Ramos (cell line): Measurements from ENCODE around the gene SCFD2.

Source experiments
- in situ Hi-C: fragments of 300-500 bp; cut with MboI; formaldehyde crosslinking; loops from one replicate; pipeline ENCODE4 v1.14.3; 2022; ENCODE audit warnings: low sequenced_read_pairs; ENCODE audit not compliant: unreplicated experiment

Gene SCFD2

DNA sequence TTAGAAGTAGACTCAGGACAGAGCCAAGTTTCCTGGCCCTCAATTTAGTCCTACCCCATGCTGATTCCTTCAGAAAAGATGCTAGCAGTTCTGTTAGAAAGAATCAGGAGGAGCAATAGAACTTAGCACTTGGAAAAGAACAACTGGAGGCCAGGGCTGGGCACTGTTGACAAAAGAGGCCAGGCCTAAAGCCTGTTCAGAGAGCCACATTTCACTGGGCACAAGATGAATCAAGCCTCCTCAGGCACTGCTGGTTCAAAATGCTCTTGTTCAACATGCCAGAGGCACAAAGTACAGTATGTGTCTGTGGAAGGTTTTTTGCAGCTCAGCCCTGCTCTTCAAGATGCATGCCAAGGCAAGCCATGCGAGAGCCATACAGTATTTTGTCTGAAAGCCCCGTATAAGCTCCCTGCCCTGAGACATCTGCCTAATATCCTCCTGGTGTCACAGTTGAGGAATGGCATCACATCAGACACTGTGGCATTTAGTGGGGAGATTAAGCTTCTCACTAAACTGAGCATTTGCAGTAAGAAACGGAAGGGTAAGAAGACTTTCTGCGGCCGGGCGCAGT, 450.0 kb downstream of the SCFD2 start:
- in situ Hi-C loops: no loop called here

DNA sequence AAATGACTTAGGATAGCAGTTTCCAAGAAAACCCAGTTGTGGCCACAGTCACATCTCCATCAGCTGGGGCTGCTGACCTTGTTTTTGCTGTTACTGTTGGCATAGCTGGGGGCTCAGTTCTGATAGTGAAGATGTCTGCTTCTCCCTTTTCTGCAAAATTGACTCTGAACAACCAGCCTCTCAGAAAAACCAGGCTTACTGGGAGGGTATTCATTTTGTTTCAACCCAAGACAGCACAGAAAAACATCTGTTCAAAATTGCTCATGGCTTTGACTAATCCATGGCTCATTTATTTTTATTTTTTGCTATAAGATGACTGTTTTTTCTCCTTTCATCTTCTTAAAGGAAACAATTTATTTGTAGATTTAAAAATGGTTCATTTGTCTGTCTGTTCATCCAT, 450.7 kb downstream of the SCFD2 start:
- in situ Hi-C loops: no loop called here

DNA sequence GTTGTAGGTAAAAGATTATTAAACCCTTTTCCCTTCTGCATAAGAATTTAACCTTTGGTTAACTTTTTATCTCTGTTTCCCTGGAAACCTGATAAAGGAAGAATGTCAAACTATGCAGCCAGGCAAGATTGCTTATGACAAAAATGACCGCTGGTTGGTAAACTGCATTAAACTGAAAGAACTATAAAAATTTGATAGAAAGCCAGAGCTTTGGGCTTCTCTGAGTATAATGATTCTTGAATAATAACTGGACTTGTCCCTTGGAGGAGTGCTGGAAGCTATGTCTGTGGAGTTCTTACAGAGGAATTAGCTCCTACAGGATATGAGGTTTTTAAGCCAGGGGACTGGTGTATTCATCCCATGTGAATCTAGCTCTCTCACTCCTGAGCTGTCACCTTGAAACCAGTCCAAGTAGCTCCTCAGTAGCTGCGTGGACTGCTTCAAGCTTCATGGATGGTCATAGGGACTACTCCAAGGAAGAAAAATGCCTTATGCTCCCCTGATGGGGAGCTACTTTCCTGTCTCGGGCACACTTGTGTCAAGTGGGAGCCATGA, 451.7 kb downstream of the SCFD2 start:
- in situ Hi-C loops: no loop called here

DNA sequence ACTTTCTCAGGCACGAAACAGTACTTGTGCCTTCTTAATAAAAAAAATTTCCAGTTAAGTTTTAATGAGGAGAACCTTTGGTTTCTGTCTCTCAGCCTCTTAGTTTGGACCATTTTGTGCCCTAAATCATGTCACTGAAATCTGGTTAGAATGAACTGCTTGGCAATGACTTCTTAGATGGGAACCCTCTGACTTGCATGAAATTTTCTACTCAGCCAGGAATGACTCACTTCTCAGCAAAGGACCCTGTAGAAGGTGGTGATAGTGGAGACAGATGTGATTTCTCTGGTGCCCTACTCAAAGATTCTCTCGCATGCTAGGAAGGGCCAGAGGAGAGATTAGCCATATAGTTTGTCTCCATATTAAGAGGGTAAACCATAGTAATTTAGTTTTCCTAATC, 453.3 kb downstream of the SCFD2 start:
- in situ Hi-C loops: no loop called here

DNA sequence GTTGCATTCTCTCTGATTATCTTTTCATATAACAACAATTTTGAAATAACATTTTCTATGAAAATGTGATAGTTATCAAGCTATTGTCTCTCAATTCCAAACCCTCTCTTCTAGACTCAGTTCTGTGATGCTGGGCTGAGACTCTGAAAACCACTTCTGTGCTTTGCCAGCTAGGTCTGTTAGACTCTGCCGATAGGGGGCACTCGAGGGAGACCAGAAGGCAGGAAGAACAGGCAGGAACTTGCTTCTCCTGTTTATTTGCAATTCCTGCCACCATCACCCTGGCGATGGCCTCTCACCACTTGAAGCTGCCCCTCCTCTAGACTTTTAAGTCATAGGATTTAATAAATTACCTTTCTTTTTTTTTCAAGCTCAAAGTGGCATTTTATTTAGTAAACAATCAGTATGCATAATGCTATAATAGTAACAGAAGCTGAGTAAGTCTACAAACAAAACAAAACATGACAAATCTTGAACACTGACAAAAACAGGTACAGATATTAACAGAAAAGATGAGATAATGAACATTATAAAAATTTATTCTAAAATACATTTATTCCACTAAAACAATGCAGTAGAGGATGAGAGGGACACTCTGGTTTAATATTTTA, 454.1 kb downstream of the SCFD2 start:
- in situ Hi-C loops: no loop called here

DNA sequence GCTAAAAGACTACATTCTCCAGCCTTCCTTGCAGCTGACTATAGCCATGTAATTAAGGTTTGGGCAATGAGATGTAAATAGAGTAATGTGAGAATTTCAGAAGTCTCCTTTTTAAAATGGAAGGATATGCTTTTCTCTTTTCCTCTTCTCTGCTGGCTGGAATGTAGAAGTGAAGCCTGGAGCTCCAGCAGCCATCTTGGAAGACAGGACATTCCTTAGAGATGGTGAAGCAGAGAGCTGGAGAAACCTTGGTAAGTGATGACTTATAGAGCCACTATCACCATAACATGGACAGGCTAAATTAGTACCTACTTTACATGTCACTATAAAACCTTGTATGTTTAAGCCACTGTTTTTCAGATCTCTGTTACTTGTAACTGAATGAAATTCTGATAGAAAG, 455.7 kb downstream of the SCFD2 start:
- in situ Hi-C loops: no loop called here

DNA sequence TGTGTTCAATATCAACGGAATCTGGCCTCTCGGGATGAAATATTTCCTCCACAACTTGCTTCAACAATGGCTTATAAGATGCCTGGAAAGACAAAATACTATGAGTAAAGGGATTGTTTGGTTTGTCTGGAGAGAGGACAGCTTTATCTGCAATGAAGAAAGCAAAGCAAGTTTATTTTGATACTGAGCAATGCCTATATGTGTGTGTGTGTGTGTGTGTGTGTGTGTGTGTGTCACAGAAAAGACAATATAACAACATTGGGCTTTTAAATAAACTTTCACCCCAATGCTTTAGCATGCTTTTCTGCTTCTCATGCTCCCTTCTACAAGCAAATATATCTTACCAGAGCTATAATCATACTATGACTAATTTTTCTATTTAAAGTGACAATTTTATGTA, 458.4 kb downstream of the SCFD2 start:
- in situ Hi-C loops: no loop called here

DNA sequence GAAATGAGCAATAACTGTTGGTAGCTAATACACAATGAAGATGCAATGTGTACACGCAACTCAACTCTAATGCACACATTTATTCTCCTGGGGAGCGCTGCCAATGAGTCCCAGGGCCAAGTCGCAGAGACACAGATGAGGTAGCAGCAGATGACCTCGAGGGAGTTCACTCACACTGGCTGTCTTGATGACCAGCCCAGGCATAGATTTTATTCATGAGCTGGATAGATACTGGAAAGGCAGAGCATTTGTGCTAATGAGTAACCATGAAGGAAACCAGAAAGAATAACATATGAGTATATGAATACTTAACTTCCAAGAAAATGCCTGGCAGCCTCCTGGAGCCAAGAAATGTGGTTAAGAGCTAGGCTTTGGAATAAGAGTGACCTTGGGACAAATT, 461.4 kb downstream of the SCFD2 start:
- in situ Hi-C loops: no loop called here

DNA sequence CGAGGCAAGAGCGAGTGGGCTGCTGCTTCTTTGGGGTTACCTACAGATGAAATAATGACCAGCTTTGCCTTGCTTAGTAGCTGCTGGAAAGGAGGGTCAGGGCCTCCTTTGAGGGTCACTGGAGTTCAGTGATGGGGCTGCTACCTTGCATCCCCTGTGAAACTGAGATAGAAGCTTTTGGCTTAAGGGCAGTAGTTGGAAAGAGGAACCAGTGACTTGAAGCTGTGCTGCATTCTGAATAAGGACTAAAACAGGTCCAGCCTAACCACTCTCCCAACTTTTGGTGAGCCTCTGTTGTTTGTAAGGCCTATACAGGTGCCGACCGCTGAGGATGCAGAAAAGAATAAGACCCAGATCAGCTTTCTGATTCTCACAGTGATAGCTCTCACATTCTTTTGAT, 462.6 kb downstream of the SCFD2 start:
- in situ Hi-C loops: no loop called here

DNA sequence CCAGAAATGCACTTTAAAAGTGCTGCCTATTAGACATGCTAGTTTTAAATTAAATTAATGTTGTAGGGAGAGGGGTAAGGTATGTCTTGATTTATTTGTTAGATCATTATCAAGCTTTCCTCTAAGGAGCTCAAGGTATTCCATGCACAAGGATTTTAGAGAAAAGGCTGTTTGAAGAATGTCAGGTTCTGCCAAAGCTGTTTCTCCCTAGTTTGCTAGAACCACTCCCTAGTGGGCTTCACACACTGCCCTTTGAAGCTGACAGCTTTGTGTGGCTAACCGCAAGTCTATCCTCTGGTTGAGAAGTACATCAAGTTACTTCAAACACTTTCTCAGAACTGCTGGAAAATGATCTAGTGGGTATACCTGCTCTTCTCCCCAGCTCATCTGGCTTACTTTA, 471.4 kb downstream of the SCFD2 start:
- in situ Hi-C loops: no loop called here

DNA sequence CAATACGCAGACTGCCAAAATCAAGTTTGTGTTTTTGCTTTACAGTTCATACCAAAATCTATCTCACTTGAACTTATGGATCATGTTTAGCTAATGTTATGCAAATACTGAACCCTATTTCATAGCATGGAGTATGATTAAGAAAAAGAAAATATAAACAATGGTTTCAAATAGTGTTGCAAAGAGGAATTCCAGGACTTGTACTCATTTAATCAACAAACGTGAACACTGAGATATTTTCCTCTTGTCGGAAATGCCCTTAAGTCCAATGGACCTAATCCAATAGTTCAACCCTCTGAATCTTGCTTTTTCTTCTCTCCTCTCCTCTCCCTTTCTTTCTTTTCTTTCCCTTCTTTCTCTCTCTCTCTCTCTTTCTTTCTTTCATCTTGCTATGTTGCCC, 473.0 kb downstream of the SCFD2 start:
- in situ Hi-C loops: no loop called here

DNA sequence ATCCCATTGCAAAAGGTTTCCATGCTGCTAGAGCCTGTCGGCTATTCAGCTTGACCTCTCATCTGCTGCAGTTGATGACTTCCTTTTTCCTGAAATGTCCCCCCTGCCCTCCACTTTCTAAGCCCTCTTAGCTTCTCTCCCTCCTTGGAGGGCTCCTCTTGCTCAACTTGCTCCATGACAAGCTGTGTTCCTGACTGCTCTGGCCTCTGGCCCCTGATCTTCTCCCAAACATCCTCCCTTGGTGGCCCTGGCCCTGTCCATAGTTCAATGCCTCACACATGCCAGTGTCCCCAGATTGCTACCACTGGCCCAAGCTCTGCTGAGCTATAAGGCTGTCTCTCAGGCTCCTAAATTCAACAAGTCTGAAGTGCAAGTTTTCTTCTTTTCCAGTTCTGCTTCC, 474.1 kb downstream of the SCFD2 start:
- in situ Hi-C loops: no loop called here

DNA sequence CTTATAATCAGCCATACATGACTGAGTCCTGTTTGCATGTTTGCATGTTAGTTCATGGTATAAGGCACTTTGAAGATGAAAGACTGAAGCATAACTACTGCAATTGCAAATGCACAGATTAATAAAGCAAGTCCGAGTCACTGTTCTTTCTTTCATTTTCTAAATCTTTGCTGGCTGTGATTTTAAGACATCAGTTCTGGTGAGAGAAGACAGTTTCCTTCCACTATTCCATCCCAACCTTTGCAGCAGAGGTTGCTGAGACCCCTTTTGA, 475.4 kb downstream of the SCFD2 start:
- in situ Hi-C loops: no loop called here

DNA sequence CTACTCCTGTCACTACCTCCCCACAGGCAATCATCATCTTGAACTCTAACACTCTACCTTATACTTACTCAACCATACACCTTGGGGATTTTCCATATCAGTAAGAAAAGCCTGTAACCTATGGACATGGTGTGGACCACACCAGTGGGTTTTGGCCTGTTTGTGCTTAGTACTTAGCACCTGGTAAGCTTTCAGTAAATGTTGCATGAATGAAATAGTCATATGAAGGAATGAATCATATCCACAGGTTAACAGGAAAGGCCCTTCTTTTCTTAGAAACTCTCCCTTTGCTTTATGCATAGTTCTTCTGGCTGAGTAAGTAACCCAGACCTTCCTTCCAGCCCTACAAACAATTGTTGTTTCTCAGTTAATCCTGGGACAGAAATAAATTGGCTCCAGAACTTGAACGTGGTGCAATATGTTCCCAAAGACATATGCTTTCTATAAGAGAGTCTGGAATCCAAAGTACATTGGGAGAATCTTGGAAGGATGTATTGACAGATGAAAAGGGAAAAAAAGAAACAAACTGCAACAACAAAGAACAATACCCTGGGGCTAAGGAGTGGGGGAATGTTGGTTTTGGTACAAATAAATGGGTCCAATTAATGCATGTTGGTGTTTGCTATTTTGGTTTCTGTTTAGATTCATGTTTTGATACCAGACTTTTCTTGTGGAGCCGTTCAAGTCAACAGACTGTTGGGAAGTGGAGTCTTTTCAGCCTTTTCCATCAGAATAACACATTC, 475.9 kb downstream of the SCFD2 start:
- in situ Hi-C loops: no loop called here

DNA sequence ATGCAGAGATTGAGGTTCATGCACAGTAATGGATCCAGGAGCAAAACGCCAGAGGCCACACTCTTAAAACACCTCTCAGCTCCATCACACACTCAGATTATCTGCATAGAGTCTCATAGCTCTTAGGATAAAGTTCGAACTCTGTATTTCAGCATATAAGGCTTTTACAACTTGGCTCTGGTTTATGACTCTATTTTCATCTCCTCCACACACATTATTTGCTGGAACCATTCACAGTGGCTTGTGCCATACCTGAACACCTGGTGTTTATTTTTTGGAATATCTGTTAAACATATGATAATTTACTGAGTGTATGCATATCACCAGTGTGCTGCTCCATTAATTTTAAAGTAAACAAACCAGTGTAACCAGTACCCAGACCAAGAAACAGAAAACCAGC, 476.5 kb downstream of the SCFD2 start:
- in situ Hi-C loops: no loop called here

DNA sequence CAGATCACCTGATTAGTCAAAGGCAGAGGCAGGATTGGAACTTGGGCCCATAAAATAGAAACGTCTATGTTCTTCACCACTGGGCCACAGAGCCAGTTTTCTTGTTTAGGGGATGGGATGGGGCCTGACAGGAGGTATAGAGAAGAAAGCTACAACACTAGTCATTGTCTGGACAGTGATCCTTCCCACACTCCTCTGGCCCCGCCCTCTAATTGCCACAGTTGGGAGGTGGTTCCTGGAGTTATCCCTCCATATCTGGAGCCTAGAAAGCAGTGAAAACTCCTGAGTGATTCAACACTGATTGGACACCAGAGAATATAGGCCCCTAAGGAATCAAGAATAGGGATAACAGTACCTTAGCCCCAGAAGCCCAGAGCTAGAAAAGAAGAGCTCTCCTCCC, 480.9 kb downstream of the SCFD2 start:
- in situ Hi-C loops: no loop called here

DNA sequence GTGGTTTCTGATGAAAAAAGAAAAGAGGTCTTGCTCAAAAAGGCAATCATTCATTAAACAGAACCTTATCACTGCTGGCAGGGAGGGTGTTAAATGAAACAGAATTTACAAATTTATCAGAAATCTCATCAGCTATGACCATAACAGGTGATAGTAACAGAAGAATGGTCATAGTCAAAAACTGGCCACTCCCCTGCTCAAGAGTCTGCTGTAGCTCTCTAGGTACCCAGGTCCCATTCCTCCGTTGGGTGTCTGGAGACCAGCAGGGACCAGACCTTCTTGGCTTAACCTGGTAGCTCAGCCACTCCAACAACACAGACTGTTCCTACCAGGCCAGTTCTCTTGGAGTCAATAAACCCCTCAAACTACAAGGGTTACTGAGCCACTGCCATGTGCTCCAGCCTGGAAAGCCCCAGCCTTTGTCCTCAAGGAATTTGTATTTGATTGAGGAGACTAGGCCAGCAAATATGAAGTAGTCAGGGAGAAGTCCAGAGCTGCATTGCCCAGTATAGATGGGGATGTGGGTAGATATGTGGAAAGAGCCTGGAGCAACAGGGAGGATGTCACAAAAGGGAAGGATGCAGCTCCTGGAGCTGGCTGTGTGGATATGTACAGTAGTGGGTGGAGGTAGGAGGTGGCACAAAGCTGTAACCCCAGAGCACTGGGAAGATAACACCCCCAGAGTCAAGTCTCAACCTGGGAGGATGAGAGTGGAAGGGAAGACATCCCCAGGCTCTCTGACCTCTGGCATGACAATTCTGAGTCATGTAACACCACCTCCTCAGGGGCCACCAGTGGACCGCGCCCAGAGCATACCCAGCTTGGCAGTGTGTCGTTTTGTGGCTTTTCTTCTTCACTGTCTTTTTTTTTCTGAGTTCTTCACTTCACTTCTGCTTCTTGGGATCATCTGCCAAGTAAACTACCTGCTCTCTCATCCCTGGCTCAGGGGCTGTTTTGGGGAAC, 481.9 kb downstream of the SCFD2 start:
- in situ Hi-C loops: no loop called here

DNA sequence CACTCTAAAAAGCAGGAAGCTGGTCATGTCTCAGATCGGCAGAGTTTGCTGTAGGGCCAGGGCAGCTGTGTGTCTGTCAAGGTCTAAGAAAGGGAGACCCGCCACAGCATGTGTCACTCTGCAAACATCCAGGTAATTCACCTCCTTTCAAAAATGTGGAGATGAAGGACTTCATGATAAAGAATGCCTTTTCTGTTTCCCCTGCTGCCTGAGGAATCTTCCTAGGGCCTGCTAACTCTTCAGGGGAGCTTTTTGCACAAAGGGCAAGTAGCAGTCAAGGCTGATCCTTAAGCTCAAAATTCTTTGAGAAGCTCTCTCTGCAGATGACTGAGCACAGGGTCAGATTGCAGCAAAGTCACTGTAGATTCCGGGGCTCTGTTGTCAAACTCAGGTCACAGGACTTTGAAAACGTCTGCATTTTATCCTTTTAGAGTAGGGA, 482.7 kb downstream of the SCFD2 start:
- in situ Hi-C loops: no loop called here

DNA sequence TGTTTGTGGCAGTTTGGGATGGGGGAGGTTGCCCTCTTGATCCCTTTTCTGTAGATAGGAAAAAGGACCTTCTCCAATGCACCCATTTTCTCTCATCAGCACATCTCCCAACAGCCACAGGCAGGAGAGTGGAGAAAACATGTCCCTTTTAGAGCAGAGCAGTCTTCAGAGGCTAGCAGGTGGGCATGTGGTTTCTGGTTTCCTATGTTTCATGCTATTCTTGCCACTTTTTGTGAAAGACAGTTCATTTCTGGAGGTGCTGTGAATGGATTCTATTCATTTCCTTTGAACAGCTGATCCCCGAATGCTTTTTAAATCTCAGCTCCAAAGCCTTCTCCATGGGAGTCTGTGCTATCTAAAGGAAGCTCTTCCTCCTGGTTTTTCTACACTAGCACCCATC, 484.9 kb downstream of the SCFD2 start:
- in situ Hi-C loops: no loop called here

DNA sequence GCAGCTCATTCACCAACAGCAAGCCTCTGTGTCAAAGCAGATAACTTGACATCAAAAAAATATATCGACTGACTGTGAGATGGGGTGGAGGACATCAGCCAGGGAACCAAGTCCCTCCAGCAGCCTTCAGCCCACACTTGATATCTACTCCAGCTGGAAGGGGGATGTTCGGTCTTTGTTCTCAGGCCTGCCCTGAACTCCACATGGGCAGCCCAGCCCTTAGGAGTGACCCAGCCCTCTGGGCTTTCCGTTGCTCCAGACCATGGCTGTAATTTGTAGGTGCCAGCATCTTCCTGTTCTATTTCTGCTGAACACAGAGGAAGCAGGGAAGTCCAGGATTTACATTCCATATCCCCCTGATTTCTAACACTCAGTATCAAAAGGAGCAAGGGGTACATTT, 486.4 kb downstream of the SCFD2 start:
- in situ Hi-C loops: no loop called here

DNA sequence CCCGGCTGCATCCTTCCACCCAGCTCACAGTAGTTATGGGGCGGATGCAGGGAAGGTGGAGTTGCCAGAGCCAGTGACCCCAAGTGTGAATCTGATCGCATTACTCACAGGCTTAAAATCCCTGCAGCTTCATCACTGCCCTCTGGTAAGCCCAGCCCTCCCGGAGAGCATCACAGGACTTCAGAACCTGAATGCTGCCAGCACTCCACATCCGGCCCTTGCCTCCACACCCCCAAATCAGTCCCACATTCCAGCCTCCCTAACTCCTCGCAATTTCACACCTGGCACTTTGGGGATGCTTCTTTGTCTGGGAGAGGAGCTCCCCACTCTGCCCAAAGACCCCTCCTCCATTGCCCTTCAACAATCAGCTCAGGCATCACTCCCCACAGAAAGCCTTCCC, 488.2 kb downstream of the SCFD2 start:
- in situ Hi-C loops: no loop called here
